ENCODE measurements around the gene ADAM12.

The ADAM12 gene

DNA sequence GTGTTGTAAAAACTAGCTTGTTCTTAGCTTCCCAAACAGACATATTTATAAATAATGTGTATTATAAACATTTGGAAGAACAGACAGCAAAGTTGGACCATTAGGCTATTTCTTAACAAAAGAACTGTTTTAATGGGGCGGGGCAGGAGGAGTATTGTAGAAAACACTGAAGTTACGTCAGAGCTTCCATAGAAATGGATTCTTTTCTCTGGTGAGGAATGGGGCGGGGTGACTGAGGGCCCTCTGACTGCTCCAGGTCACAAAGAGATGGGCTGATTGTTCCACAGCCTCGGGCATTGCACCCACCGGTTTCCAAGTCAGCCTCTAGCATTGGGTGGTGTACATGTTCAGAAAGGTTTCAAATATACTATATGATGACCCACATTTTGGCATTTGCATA, 36.8 kb upstream of the ADAM12 start:
- Histone ChIP-seq H3K36me3 (ENCODE audit: control insufficient read depth in 2 of 2, insufficient read depth in 1 of 2, low read length in 2 of 2) (no peaks in the 10 kb centered on the region), H3K4me1 (ENCODE audit: control insufficient read depth, insufficient read depth, low read length) (no peaks in the 10 kb centered on the region), H3K27ac (ENCODE audit: extremely low read depth, low read depth, low read length) (no peak overlapping the region), H3K9me3 (ENCODE audit: control insufficient read depth, insufficient read depth, low read depth, low read length) (no peaks in the 10 kb centered on the region), H3K4me3 (ENCODE audit: low read depth, low read length) (no peak overlapping the region)
- POLR2A ChIA-PET, result no interaction called here
- no peak for TF ChIP-seq FEZF1 (tag by site-specific recombination; IDR thresholded peaks at IDR 0.05)
- TF ChIP-seq, protein P1, sequence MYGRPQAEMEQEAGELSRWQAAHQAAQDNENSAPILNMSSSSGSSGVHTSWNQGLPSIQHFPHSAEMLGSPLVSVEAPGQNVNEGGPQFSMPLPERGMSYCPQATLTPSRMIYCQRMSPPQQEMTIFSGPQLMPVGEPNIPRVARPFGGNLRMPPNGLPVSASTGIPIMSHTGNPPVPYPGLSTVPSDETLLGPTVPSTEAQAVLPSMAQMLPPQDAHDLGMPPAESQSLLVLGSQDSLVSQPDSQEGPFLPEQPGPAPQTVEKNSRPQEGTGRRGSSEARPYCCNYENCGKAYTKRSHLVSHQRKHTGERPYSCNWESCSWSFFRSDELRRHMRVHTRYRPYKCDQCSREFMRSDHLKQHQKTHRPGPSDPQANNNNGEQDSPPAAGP (tag by site-specific recombination; IDR thresholded peaks at IDR 0.05), result no peak
- CTCF ChIA-PET, result no interaction called here

- Histone ChIP-seq H3K27ac (ENCODE audit: extremely low read depth, low read depth, low read length) (no peak overlapping the region), H3K36me3 (ENCODE audit: control insufficient read depth in 2 of 2, insufficient read depth in 1 of 2, low read length in 2 of 2) (no peaks in the 10 kb centered on the region), H3K4me1 (ENCODE audit: control insufficient read depth, insufficient read depth, low read length) (no peaks in the 10 kb centered on the region), H3K4me3 (ENCODE audit: low read depth, low read length) (no peak overlapping the region), H3K9me3 (ENCODE audit: control insufficient read depth, insufficient read depth, low read depth, low read length) (no peaks in the 10 kb centered on the region)
- CTCF ChIA-PET, result no interaction called here
- POLR2A ChIA-PET, result no interaction called here
- TF ChIP-seq TRIM28 (IDR thresholded peaks at IDR 0.05; ENCODE audit: borderline replicate concordance, low read length), result no peak
- no peak for TF ChIP-seq ZFP3 (tag by site-specific recombination; IDR thresholded peaks at IDR 0.05; ENCODE audit: low read depth)
- no peak for TF ChIP-seq ZNF76 (tag by site-specific recombination; IDR thresholded peaks at IDR 0.05; ENCODE audit: borderline replicate concordance, low read depth)
- peak; percentile 54 for TF ChIP-seq SETDB1 (IDR thresholded peaks at IDR 0.05; ENCODE audit: insufficient read length, low read length)
Measured at GRCh38 chr10:126423732-126424491, 35.6 kb upstream of the ADAM12 start.

DNA sequence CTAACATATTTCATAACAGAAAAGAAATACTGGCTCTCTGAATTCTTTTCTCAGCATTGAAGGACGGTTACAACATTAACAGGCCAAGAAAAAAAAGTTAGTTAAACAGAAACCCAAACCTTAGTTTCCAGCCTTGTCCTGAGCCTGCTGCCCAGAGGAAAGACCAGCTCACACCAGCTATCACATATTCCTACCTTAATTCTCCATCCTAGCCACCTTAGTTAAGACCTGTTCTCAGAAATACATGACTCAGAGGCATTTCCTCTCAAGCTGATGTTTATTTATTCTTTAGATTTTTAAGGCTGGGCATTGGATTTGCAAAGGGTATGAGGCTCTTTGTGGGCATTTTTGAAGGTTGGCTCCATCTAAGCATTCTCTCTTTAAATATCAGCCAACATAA, 34.3 kb upstream of the ADAM12 start:
- H3K4me1 ChIP-seq (ENCODE audit: control insufficient read depth, insufficient read depth, low read length), result no peaks in the 10 kb centered on the region
- no peak for TF ChIP-seq ZNF112 (tag by site-specific recombination; IDR thresholded peaks at IDR 0.05)
- no peak for TF ChIP-seq ZNF350 (tag by site-specific recombination; IDR thresholded peaks at IDR 0.05)
- no peak for TF ChIP-seq ZNF76 (tag by site-specific recombination; IDR thresholded peaks at IDR 0.05; ENCODE audit: borderline replicate concordance, low read depth)
- TF ChIP-seq ZXDB (tag by site-specific recombination; IDR thresholded peaks at IDR 0.05), result no peak
- no peak for TF ChIP-seq ZIC2 (tag by site-specific recombination; IDR thresholded peaks at IDR 0.05)
- TF ChIP-seq ZFP69B (tag by site-specific recombination; IDR thresholded peaks at IDR 0.05), result no peak
- ChIA-PET POLR2A (no interaction called here), CTCF (no interaction called here)
- no peak overlapping the region for H3K27ac ChIP-seq (ENCODE audit: extremely low read depth, low read depth, low read length)
- H3K4me3 ChIP-seq (ENCODE audit: low read depth, low read length), result no peak overlapping the region
- H3K9me3 ChIP-seq (ENCODE audit: control insufficient read depth, insufficient read depth, low read depth, low read length), result no peaks in the 10 kb centered on the region
- H3K36me3 ChIP-seq (ENCODE audit: control insufficient read depth in 2 of 2, insufficient read depth in 1 of 2, low read length in 2 of 2), result no peaks in the 10 kb centered on the region

GRCh38 chr10:126421756-126422256, 33.5 kb upstream of the ADAM12 start:
- ChIA-PET CTCF (interaction anchor here (0.6 kb wide), 1 partner anchor 412 kb away, joined by 3 read pairs; no protein-coding TSS in a partner anchor), POLR2A (no interaction called here)
- TF ChIP-seq ZNF24 (tag by site-specific recombination; IDR thresholded peaks at IDR 0.05) (no peak), BCL6B (tag by site-specific recombination; IDR thresholded peaks at IDR 0.05) (no peak), ZNF830 (tag by site-specific recombination; IDR thresholded peaks at IDR 0.05; ENCODE audit: low read depth) (no peak), ZNF239 (tag by site-specific recombination; IDR thresholded peaks at IDR 0.05) (no peak), TCF7L2 (IDR thresholded peaks at IDR 0.05; ENCODE audit: borderline replicate concordance, low read depth, low read length) (no peak), ZNF639 (tag by site-specific recombination; IDR thresholded peaks at IDR 0.05) (no peak), ZNF394 (tag by site-specific recombination; IDR thresholded peaks at IDR 0.05; ENCODE audit: borderline replicate concordance) (no peak), PATZ1 (tag by site-specific recombination; IDR thresholded peaks at IDR 0.05) (no peak), ZNF426 (tag by site-specific recombination; IDR thresholded peaks at IDR 0.05) (no peak)
- TF ChIP-seq, protein P2, sequence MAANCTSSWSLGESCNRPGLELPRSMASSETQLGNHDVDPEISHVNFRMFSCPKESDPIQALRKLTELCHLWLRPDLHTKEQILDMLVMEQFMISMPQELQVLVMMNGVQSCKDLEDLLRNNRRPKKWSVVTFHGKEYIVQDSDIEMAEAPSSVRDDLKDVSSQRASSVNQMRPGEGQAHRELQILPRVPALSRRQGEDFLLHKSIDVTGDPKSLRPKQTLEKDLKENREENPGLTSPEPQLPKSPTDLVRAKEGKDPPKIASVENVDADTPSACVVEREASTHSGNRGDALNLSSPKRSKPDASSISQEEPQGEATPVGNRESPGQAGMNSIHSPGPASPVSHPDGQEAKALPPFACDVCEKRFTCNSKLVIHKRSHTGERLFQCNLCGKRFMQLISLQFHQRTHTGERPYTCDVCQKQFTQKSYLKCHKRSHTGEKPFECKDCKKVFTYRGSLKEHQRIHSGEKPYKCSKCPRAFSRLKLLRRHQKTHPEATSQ (tag by site-specific recombination; IDR thresholded peaks at IDR 0.05), result no peak

More at GRCh38 chr10:126421756-126422256, 33.5 kb upstream of the ADAM12 start:
- no peaks in the 10 kb centered on the region for H3K36me3 ChIP-seq (ENCODE audit: control insufficient read depth in 2 of 2, insufficient read depth in 1 of 2, low read length in 2 of 2)
- H3K4me1 ChIP-seq (ENCODE audit: control insufficient read depth, insufficient read depth, low read length), result no peaks in the 10 kb centered on the region
- H3K4me3 ChIP-seq (ENCODE audit: low read depth, low read length), result no peak overlapping the region
- no peaks in the 10 kb centered on the region for H3K9me3 ChIP-seq (ENCODE audit: control insufficient read depth, insufficient read depth, low read depth, low read length)
- no peak overlapping the region for H3K27ac ChIP-seq (ENCODE audit: extremely low read depth, low read depth, low read length)
